Measurements from ENCODE around the gene MSH5. TPM values are rescaled to one million over a fixed set of nuclear protein-coding genes. Genes with fewer than 3 reads are reported as not detected.

Gene MSH5
- total RNA-seq, 1 experiment from 2014 or later, result 36.6 TPM

DNA sequence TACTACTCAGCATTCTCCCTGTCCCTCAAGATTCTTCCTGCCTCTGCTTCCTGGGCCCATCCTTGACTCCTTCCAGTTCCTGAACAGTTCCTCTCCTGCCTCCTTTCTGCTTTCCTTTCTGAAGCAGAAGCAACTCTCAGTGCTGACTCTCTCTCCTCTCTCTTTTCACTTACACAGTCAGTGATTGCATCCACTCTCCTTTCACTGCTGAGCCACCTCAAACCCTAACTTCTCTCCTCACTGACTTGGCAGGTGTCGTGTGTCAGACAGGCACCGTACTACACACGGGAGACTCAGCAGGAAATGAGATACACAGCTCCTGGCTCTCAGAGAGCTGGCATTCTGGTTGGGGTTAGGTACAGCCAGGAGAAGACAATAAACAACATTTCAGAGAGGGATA, 42.2 kb upstream of the MSH5 start:
- no TSS peak for BruUV-seq (replicated peaks)
- Mint-ChIP-seq H3K27me3 (ENCODE audit: insufficient read depth, unreplicated experiment) (no peaks in the 10 kb centered on the region), H3K36me3 (ENCODE audit: insufficient read depth, unreplicated experiment) (peaks cover 63% of the 10 kb centered on the region), H3K27ac (ENCODE audit: low read depth, unreplicated experiment) (no peak overlapping the region), H3K4me1 (ENCODE audit: insufficient read depth, unreplicated experiment) (no peaks in the 10 kb centered on the region), H3K4me3 (ENCODE audit: unreplicated experiment) (no peak overlapping the region), H3K9me3 (ENCODE audit: unreplicated experiment) (no peaks in the 10 kb centered on the region)
- no peak for DNase-seq (ENCODE audit: unreplicated experiment)
- POLR2A ChIA-PET, result interaction anchor here (1.3 kb wide), 1 partner anchor 32 kb away, joined by 3 read pairs; the partner anchor contains the start of gene CSNK2B
- TF ChIP-seq, protein P1, sequence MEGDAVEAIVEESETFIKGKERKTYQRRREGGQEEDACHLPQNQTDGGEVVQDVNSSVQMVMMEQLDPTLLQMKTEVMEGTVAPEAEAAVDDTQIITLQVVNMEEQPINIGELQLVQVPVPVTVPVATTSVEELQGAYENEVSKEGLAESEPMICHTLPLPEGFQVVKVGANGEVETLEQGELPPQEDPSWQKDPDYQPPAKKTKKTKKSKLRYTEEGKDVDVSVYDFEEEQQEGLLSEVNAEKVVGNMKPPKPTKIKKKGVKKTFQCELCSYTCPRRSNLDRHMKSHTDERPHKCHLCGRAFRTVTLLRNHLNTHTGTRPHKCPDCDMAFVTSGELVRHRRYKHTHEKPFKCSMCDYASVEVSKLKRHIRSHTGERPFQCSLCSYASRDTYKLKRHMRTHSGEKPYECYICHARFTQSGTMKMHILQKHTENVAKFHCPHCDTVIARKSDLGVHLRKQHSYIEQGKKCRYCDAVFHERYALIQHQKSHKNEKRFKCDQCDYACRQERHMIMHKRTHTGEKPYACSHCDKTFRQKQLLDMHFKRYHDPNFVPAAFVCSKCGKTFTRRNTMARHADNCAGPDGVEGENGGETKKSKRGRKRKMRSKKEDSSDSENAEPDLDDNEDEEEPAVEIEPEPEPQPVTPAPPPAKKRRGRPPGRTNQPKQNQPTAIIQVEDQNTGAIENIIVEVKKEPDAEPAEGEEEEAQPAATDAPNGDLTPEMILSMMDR (IDR thresholded peaks at IDR 0.05; ENCODE audit: unreplicated experiment), result no peak
- intact Hi-C loops (cut with micrococcal nuclease), result no loop called here
- CTCF ChIA-PET, result no interaction called here

DNA sequence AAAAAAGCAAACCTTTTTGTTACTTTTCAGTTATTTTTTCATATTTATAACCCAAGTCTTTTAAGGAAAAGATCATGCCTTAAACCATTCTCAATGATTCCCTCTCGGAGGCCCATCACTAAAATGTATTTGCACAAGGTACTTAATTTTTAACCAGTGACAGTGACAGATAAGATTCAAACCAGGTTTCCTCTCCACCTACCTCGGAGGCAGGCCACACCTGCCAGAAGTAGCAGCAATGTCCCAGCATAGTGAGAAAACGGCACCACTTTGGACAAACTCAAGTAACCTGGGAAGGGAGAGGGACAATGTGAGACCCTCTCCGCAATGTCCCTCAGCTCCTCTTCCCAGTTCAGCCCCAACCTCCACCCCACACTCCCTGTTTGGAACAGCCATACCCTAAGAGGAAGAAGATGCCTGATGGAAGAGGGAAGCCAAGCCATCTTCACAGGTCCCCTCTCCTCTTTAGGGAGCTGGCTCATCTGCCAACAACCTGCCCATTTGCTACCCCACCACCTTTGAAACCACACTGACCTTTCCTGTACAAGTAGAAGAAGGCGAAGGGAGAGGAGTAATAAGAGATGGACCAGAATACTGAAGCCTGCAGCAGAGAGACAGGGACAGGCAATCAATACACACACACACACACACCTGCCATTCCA, 38.9 kb upstream of the MSH5 start:
- no peaks in the 10 kb centered on the region for H3K9me3 Mint-ChIP-seq (ENCODE audit: unreplicated experiment)
- intact Hi-C loops (cut with micrococcal nuclease), result no loop called here
- no peak for DNase-seq (ENCODE audit: unreplicated experiment)
- peaks cover 38% of the 10 kb centered on the region for H3K36me3 Mint-ChIP-seq (ENCODE audit: insufficient read depth, unreplicated experiment)
- H3K4me1 Mint-ChIP-seq (ENCODE audit: insufficient read depth, unreplicated experiment), result peaks cover 5% of the 10 kb centered on the region
- ChIA-PET POLR2A (interaction anchor here (0.7 to 2.8 kb wide), 2 partner anchors 9 to 106 kb away, joined by 3 to 19 read pairs; partner anchors contain the start of gene LSM2), CTCF (interaction anchor here (0.6 kb wide), 1 partner anchor 238 kb away, joined by 4 read pairs; no protein-coding TSS in a partner anchor)
- no peaks in the 10 kb centered on the region for H3K27me3 Mint-ChIP-seq (ENCODE audit: insufficient read depth, unreplicated experiment)
- BruUV-seq (replicated peaks), result no TSS peak
- no peak overlapping the region for H3K27ac Mint-ChIP-seq (ENCODE audit: low read depth, unreplicated experiment)
- H3K4me3 Mint-ChIP-seq (ENCODE audit: unreplicated experiment), result peak overlapping the region; percentile 95
- TF ChIP-seq, protein P1 (IDR thresholded peaks at IDR 0.05; ENCODE audit: unreplicated experiment), result no peak

DNA sequence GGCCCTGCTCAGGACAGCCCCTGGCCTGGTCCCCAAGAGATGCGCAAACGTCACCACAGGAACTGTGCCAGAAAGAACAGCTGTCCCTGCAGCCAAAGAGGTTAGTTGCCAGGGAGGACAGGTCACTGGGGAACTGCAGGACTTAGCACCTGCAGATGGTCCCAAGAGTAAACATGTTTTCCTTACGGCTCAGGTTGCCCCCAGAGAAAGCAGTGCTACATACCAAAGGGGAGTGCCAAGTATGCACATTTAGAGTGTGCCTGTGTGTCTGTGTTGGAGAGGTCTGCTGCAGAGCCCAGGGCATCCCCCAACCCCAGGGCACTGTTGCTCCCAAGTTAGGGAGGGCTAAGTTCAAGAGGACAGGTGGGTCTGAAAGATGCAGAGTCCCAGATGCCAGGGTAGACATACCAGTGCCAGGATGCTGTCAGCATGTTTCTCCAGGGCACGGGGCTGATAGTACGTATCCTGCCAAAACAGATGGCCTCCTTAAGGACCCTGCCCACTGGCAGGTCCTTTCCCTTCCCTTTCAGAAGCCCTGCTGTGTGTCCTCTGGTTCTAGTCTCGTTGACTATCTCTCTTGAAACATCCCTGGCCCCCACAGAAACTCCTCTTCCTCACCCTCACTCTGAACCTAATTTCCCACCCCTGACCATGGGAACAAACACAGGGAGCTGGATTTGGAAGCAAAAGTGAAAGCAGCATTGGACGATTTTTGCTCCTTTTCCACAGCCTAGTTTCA, 38.0 kb upstream of the MSH5 start:
- peak overlapping the region; percentile 95 for H3K4me3 Mint-ChIP-seq (ENCODE audit: unreplicated experiment)
- CTCF ChIA-PET, result interaction anchor here (0.9 to 1.2 kb wide), 2 partner anchors 11 to 125 kb away, joined by 3 read pairs; no protein-coding TSS in a partner anchor
- TF ChIP-seq, protein P1 (IDR thresholded peaks at IDR 0.05; ENCODE audit: unreplicated experiment), result no peak
- no peak for DNase-seq (ENCODE audit: unreplicated experiment)
- H3K9me3 Mint-ChIP-seq (ENCODE audit: unreplicated experiment), result no peaks in the 10 kb centered on the region
- no TSS peak for BruUV-seq (replicated peaks)
- peaks cover 28% of the 10 kb centered on the region for H3K36me3 Mint-ChIP-seq (ENCODE audit: insufficient read depth, unreplicated experiment)
- POLR2A ChIA-PET, result interaction anchor here (0.6 to 3.4 kb wide), 21 partner anchors 8 to 270 kb away, joined by 3 to 29 read pairs (median 7); partner anchors contain the start of genes C6orf47, CLIC1, CSNK2B and DXO
- H3K27ac Mint-ChIP-seq (ENCODE audit: low read depth, unreplicated experiment), result peak overlapping the region; percentile 89
- intact Hi-C loops (cut with micrococcal nuclease), result loop anchor here (2.0 kb wide), 1 partner anchor 37 kb away; no protein-coding TSS in a partner anchor
- H3K27me3 Mint-ChIP-seq (ENCODE audit: insufficient read depth, unreplicated experiment), result no peaks in the 10 kb centered on the region
- peaks cover 5% of the 10 kb centered on the region for H3K4me1 Mint-ChIP-seq (ENCODE audit: insufficient read depth, unreplicated experiment)

DNA sequence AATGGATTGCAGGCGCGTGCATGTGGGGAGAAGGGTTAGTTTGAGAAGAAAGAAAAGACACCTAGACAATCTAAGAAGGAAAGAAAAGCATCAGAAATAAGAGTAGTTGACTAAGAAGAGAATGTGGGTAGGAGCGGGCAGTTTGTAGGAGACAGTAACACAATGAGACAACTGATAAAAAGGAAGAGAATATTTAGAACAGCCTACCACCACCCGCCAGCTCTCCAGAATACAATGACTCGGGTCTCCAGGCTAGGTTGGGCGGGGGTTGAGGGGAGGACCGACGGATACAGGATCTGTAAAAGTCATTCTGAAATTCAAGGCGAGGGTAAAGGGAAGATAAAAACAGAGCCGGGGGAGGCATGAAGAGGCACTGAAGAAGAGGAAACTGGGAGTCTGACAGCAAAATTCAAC, 37.4 kb upstream of the MSH5 start:
- H3K27me3 Mint-ChIP-seq (ENCODE audit: insufficient read depth, unreplicated experiment), result no peaks in the 10 kb centered on the region

More for the DNA sequence above, 37.4 kb upstream of the MSH5 start:
- Mint-ChIP-seq H3K4me1 (ENCODE audit: insufficient read depth, unreplicated experiment) (peaks cover 5% of the 10 kb centered on the region), H3K27ac (ENCODE audit: low read depth, unreplicated experiment) (peak overlapping the region; percentile 89), H3K4me3 (ENCODE audit: unreplicated experiment) (peak overlapping the region; percentile 95), H3K36me3 (ENCODE audit: insufficient read depth, unreplicated experiment) (peaks cover 24% of the 10 kb centered on the region), H3K9me3 (ENCODE audit: unreplicated experiment) (no peaks in the 10 kb centered on the region)
- intact Hi-C loops (cut with micrococcal nuclease), result loop anchor here (2.0 kb wide), 1 partner anchor 36 kb away; no protein-coding TSS in a partner anchor
- TF ChIP-seq, protein P1 (IDR thresholded peaks at IDR 0.05; ENCODE audit: unreplicated experiment), result no peak
- CTCF ChIA-PET, result interaction anchor here (0.8 to 1.2 kb wide), 3 partner anchors 12 to 124 kb away, joined by 3 read pairs; partner anchors contain the start of gene C6orf47
- peak; percentile 15 for DNase-seq (ENCODE audit: unreplicated experiment)
- no TSS peak for BruUV-seq (replicated peaks)
- POLR2A ChIA-PET, result interaction anchor here (0.6 to 3.4 kb wide), 27 partner anchors 9 to 270 kb away, joined by 3 to 29 read pairs (median 6); partner anchors contain the start of genes BAG6, C6orf47, CLIC1 and CSNK2B

All from MCF 10A (cell line).